KMS-11 (cell line): Measurements from ENCODE around the gene URB2.

Experiments used
- H2AFZ ChIP-seq: fragments of 200-600 bp; sonication (generic); 2 replicates; pipeline ENCODE4 v1.6.1; 2016; ENCODE audit warnings: antibody characterized with exemption, mixed run types, low read depth
- H3K27ac ChIP-seq: fragments of 200-600 bp; sonication (generic); 2 replicates; pipeline ENCODE4 v1.6.1; 2016; ENCODE audit warnings: mild to moderate bottlenecking, mixed run types
- H3K27me3 ChIP-seq: fragments of 200-600 bp; sonication (generic); 2 replicates; pipeline ENCODE4 v1.6.1; 2017; ENCODE audit warnings: mild to moderate bottlenecking, low read depth, mixed run types, moderate library complexity; ENCODE audit not compliant: insufficient read depth
- H3K36me3 ChIP-seq: fragments of 200-600 bp; sonication (generic); 2 replicates; pipeline ENCODE4 v1.6.1; 2017; ENCODE audit warnings: mild to moderate bottlenecking, mixed run types; ENCODE audit not compliant: insufficient read depth
- H3K4me1 ChIP-seq: fragments of 200-600 bp; sonication (generic); 2 replicates; pipeline ENCODE4 v1.6.1; 2016; ENCODE audit warnings: mild to moderate bottlenecking, low read depth, mixed run types; ENCODE audit not compliant: poor library complexity, severe bottlenecking
- H3K4me2 ChIP-seq: fragments of 200-600 bp; sonication (generic); 2 replicates; pipeline ENCODE4 v1.7.0; 2016; ENCODE audit warnings: mild to moderate bottlenecking, mixed run types
- H3K4me3 ChIP-seq: fragments of 200-600 bp; sonication (generic); IDR thresholded peaks from 2 replicates; pipeline ENCODE4 v1.6.1; 2017; ENCODE audit warnings: low read depth, low read length, mixed read lengths; ENCODE audit not compliant: insufficient read depth
- H3K79me2 ChIP-seq: fragments of 200-600 bp; sonication (generic); 2 replicates; pipeline ENCODE4 v1.6.1; 2016; ENCODE audit warnings: low read depth, mixed run types; ENCODE audit not compliant: insufficient read depth
- H3K9ac ChIP-seq: fragments of 200-600 bp; sonication (generic); 2 replicates; pipeline ENCODE4 v1.6.1; 2016; ENCODE audit warnings: mild to moderate bottlenecking, mixed run types
- H4K20me1 ChIP-seq: fragments of 200-600 bp; sonication (generic); 2 replicates; pipeline ENCODE4 v1.6.1; 2016; ENCODE audit warnings: mild to moderate bottlenecking, mixed run types; ENCODE audit not compliant: insufficient read depth
- TF ChIP-seq, protein P1 (sequence below): fragments of 200-600 bp; sonication (generic); conservative IDR thresholded peaks from 2 replicates; pipeline ENCODE4 v1.6.1; 2017; ENCODE audit warnings: low read depth, mild to moderate bottlenecking, antibody characterized with exemption, low read length, moderate library complexity, mixed read lengths

The URB2 gene

DNA sequence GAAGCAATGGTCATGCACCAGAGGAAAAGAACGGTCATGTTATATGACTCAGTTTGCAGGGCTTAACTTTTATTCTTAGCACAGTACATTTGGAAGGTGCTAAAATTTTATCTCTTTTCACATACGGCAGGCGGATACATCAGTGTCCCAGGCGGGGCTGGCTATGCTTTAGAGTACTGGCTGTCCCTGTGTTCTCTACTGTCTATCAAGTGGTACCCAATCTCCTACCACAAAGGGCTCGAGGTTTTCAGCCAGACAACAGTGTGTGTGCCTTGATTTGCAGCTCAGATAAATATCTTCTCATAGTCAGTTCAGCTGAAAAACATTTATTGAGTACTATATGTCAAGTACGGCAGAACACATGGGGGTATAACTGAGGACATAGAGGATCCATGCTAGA lies 65.3 kb downstream of the URB2 start:
- Histone ChIP-seq H3K9ac (no peak overlapping the region), H3K4me3 (no peak overlapping the region), H3K36me3 (no peaks in the 10 kb centered on the region), H3K79me2 (no peaks in the 10 kb centered on the region), H2AFZ (no peak overlapping the region), H3K4me1 (no peaks in the 10 kb centered on the region), H3K4me2 (no peak overlapping the region), H3K27ac (no peak overlapping the region), H3K27me3 (no peaks in the 10 kb centered on the region), H4K20me1 (no peaks in the 10 kb centered on the region)
- TF ChIP-seq, protein P1, sequence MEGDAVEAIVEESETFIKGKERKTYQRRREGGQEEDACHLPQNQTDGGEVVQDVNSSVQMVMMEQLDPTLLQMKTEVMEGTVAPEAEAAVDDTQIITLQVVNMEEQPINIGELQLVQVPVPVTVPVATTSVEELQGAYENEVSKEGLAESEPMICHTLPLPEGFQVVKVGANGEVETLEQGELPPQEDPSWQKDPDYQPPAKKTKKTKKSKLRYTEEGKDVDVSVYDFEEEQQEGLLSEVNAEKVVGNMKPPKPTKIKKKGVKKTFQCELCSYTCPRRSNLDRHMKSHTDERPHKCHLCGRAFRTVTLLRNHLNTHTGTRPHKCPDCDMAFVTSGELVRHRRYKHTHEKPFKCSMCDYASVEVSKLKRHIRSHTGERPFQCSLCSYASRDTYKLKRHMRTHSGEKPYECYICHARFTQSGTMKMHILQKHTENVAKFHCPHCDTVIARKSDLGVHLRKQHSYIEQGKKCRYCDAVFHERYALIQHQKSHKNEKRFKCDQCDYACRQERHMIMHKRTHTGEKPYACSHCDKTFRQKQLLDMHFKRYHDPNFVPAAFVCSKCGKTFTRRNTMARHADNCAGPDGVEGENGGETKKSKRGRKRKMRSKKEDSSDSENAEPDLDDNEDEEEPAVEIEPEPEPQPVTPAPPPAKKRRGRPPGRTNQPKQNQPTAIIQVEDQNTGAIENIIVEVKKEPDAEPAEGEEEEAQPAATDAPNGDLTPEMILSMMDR, result no peak

DNA sequence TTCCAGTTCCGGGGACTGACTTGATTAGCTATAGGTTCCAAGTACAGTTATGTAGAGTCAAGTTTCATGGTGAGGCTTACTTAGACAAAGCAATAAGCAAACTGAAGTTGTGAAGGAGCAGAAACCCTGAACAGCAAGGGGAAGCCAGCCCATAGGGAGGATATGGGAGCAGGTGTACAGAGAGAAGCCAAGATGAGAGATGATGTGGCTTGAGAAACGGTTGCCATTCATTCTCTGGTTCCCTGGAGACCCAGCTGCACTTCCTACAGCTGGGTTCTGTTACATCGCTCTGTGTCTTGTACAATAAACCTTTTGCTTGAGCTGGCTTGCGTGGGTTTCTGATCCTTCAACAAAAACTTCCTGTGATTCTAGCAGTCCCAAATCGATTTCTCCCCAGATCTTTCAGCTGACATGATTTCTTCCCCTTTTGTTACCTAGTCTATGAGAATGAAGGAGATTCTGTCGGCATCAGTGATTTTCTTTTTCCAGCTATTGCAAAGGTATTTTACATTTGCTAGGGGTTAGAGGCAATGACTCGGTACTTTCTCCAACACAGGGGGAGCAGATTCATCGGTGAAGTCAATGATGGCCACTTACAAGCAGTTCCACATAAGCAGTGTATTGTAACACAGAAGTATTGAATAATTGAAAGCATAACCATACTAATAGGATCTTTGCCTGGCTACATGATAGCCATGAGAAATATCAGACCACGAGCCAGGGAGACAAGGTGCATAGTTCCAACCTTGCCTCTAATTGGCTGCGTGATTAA lies 67.3 kb downstream of the URB2 start:
- Histone ChIP-seq H4K20me1 (no peaks in the 10 kb centered on the region), H3K27ac (no peak overlapping the region), H3K4me1 (no peaks in the 10 kb centered on the region), H3K9ac (no peak overlapping the region), H3K79me2 (no peaks in the 10 kb centered on the region), H3K36me3 (no peaks in the 10 kb centered on the region), H3K4me3 (no peak overlapping the region), H3K27me3 (no peaks in the 10 kb centered on the region), H3K4me2 (no peak overlapping the region), H2AFZ (no peak overlapping the region)
- TF ChIP-seq, protein P1, result no peak

DNA sequence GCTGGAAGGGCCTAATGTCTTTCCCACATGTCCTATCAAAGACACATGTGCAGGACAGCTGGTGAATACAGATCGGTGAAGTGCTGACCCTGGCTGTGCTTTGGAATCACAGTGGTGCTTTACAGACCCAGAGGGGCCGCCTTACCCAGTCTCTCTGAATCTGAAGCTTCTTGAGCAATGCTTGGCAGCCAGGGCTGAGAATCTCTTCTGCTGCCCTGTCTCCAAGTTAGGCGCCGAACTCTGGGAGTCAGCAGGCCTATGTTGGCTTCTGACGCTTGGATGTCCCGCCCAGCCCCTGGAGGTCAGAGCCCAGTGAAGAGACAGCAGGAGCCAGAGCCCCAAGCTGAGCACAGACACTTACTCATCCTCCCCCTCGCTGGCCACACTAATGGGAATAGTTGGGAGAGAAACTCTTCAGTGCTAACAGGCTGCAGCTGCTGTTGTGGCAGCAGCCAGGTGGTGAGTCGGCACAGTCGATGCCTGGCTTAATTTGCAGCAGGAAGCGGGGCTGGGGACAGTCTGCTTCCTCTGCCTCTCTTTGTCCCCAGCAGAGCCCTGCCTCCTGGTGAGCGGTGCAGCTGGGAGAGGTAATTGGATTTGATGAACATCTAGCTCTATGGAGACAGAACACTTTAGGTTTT lies 68.1 kb downstream of the URB2 start:
- Histone ChIP-seq H3K4me3 (no peak overlapping the region), H3K36me3 (no peaks in the 10 kb centered on the region), H3K27me3 (no peaks in the 10 kb centered on the region), H3K4me2 (no peak overlapping the region), H2AFZ (no peak overlapping the region), H4K20me1 (no peaks in the 10 kb centered on the region), H3K9ac (no peak overlapping the region), H3K4me1 (no peaks in the 10 kb centered on the region), H3K27ac (no peak overlapping the region), H3K79me2 (no peaks in the 10 kb centered on the region)
- TF ChIP-seq, protein P1, result no peak

DNA sequence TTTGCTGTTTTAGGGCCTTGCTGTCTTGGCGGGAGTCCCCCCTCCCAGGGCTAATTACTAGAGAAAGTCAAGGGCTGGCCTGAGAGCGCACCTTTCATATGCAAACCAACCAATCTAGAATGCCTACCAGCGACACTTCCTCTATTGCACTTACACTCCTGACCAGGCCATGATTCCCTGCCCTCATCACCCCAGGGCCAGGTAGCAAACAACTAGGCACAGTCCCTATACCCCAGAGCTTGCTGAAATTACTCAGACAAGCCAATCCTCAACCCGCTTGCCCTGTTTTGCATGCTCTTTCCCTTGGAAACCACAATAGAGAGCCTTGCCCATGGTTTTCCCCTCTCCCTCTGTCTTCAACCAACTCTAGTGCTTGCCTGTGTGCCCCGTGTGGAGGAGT lies 70.3 kb downstream of the URB2 start:
- Histone ChIP-seq H3K4me3 (no peak overlapping the region), H3K27ac (no peak overlapping the region), H3K4me1 (no peaks in the 10 kb centered on the region), H4K20me1 (no peaks in the 10 kb centered on the region), H3K36me3 (no peaks in the 10 kb centered on the region), H3K4me2 (no peak overlapping the region), H3K27me3 (no peaks in the 10 kb centered on the region), H2AFZ (no peak overlapping the region), H3K9ac (no peak overlapping the region), H3K79me2 (no peaks in the 10 kb centered on the region)
- TF ChIP-seq, protein P1, result no peak
